ENCODE data around the gene LDHAL6A.

The LDHAL6A gene

DNA sequence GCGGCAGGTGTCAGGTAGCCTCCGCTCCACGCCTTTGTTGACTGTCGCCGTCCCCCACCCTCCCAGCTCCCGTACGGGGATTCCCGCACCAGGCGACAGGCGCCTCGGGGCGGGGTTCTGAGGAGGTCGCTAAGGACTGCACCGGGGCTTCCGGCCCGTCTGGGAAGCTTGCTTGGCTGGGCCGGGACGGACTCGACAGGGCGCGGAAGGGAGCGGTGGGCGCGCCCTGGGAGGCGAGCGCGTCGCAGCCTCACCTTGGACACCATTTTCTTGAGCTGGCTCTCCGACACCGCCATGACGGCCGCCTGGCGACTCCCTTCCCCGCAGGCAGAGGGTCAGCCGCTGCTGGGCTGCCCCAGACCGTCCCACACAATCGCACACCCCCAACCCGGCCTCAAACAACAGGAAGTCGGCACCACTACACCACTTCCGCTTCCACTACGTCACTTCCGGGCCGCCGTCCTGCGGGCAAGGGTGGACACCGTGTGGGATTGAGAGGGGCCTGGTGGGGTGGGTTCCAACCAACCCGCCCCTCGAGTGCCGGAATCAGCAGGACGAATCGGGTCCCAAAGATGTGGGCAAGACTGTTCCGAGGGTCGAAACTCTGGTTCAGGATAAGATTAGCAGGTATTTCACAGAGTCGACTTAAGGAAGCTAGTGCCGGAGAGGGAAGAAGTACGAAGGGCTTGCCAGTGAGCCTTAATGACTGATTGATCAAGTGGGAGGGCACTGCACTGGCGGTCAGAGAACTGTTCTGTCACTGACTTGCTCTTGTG is 71.1 kb downstream of the LDHAL6A start, which contains the start of gene TSG101:
Gene TSG101 (minus strand): TSS at position 422 of the 776 bp plus-strand sequence. CDS start 126 bp downstream, at position 296.
- Histone ChIP-seq H3K4me3 (ENCODE audit: low read length) (peak within 1 kb of the TSS; percentile 86), H3K4me1 (ENCODE audit: control insufficient read depth, insufficient read depth, low read length) (no peaks in the 10 kb centered on the region)

DNA sequence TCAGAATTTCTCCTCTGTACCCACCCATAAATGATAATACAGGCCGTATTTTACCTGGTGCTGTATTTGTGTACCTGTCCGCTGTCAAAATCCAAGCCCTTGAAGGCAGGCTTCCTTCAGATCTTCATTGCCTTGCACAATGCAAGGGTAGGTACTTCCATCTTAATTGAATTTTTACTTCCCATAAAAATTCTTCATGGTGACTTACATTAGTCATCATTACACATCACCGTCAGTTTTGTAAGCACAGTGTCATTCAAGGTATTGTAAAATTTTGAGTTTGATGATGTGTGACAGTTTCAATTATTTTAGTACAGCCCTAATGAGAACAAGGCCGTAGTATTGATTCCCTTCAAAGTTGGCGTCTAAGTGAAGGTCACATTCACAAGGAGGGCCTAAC is 71.9 kb downstream of the LDHAL6A start:
- no peaks in the 10 kb centered on the region for H3K27me3 ChIP-seq (ENCODE audit: control insufficient read depth, insufficient read depth, low read length)
- no peaks in the 10 kb centered on the region for H3K4me1 ChIP-seq (ENCODE audit: control insufficient read depth, insufficient read depth, low read length)
- H3K4me3 ChIP-seq (ENCODE audit: low read length) = peak overlapping the region; percentile 86
- H3K36me3 ChIP-seq (ENCODE audit: control insufficient read depth, insufficient read depth, low read length) = no peaks in the 10 kb centered on the region
- peak overlapping the region; percentile 93 for H3K9ac ChIP-seq (ENCODE audit: low read length)
- H3K9me3 ChIP-seq (ENCODE audit: control insufficient read depth, low read length) = no peaks in the 10 kb centered on the region

More for the DNA sequence above, 71.1 kb downstream of the LDHAL6A start, which contains the start of gene TSG101:
- H3K9ac ChIP-seq (ENCODE audit: low read length) = peak within 1 kb of the TSS; percentile 93
- no peaks in the 10 kb centered on the region for H3K27me3 ChIP-seq (ENCODE audit: control insufficient read depth, insufficient read depth, low read length)
- H3K9me3 ChIP-seq (ENCODE audit: control insufficient read depth, low read length) = no peaks in the 10 kb centered on the region
- H3K36me3 ChIP-seq (ENCODE audit: control insufficient read depth, insufficient read depth, low read length) = no peaks in the 10 kb centered on the region
